Epithelial cell of proximal tubule (primary cell): ENCODE measurements around the gene PFN2. TPM values are rescaled to one million over a fixed set of nuclear protein-coding genes. Genes with fewer than 3 reads are reported as not detected.

Source experiments
- DNase-seq: peaks from one replicate; pipeline ENCODE4 v3.0.0-alpha.2; 2011; ENCODE audit warnings: low read depth
- H3K4me3 ChIP-seq: 2 replicates; pipeline ENCODE4 v1.5.1; 2011; ENCODE audit warnings: low read depth, mild to moderate bottlenecking, low read length
- total RNA-seq: library from RNA; depleted of rRNA; stranded (reverse); fragments of >200 nt; gene quantifications from 2 replicates; pipeline ENCODE4 v1.2.3, GENCODE V29; 2015
- TF ChIP-seq, protein P1 (sequence below): conservative IDR thresholded peaks from 2 replicates; pipeline ENCODE4 v1.5.1; 2012; ENCODE audit warnings: low read depth, mild to moderate bottlenecking, low read length

The PFN2 gene
- total RNA-seq, 1 donor from 2014 or later = 112 TPM

DNA sequence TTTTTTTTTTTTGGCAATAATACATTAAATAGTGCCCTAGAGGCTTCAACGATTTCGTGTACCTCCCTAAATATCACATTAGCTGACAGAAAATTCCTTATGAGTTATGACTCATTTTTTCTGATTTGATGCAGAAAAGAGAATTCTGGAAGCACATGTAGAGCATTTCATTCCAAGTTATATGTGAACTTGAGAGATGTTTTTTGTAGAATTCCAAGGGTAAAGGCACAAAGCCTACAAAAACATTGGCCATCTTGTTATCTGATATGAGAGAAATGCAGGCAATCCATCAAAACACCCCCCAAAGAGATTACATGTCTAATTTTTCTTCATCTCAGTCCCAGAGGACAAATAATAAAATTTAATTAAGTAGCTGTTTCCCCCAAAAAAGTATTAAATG is 6.7 kb upstream of the PFN2 start:
- H3K4me3 ChIP-seq = no peak overlapping the region
- TF ChIP-seq, protein P1, sequence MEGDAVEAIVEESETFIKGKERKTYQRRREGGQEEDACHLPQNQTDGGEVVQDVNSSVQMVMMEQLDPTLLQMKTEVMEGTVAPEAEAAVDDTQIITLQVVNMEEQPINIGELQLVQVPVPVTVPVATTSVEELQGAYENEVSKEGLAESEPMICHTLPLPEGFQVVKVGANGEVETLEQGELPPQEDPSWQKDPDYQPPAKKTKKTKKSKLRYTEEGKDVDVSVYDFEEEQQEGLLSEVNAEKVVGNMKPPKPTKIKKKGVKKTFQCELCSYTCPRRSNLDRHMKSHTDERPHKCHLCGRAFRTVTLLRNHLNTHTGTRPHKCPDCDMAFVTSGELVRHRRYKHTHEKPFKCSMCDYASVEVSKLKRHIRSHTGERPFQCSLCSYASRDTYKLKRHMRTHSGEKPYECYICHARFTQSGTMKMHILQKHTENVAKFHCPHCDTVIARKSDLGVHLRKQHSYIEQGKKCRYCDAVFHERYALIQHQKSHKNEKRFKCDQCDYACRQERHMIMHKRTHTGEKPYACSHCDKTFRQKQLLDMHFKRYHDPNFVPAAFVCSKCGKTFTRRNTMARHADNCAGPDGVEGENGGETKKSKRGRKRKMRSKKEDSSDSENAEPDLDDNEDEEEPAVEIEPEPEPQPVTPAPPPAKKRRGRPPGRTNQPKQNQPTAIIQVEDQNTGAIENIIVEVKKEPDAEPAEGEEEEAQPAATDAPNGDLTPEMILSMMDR = no peak
- DNase-seq = no peak

DNA sequence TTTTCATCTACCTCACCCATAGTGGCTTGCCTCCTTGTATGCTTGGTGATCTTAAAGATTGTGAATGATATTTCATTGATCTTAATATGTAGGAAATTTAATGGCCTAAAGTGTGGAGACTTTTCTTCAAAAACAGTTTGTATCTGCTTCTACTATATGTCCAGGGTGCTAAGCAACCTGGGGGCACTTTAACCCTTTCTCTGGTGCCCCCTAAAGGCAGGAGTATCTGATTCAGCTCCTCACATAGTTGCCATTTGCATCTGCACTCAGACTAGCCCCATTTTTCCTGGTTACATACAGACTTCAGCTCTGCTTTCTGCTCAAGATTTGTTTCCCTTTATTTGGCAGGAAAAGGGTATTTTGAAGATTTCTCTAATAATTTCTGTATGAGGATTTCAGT is 5.2 kb upstream of the PFN2 start:
- no peak overlapping the region for H3K4me3 ChIP-seq
- no peak for DNase-seq
- TF ChIP-seq, protein P1 = peak; percentile 28

DNA sequence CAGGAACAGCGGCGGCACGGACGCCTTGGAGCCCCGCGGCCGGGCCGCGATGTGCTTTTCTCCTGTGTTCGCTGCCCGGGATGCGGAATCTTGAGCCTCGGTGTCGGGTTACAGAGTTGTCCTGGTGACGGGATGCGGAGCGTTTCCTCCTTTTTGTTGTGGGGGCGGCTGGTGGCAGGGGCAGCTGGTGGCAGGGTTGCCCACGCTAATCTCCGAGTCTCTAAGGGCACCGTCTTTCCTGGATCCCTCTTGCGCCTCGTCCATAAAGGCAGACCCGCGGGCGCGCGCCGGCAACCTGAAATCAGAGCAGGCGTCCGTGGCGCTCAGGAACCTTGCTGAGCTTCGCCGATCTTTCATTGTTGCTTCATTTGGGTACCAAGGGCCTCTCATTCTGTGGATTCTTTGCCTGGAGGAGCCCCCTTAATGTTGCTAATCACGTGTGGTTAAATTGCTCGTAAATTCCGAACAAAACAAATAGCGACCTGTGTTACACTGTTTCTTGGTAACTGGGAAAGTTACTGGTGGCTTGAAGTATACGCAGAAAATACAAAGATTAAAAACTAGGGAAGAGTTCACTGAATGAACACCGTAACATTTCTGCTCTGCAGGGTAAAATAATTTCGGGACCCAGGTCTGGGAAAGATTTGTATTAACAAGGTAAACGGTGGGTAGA is 844 bp upstream of the PFN2 start:
- DNase-seq = no peak
- peak overlapping the region; percentile 82 for H3K4me3 ChIP-seq
- TF ChIP-seq, protein P1 = no peak

DNA sequence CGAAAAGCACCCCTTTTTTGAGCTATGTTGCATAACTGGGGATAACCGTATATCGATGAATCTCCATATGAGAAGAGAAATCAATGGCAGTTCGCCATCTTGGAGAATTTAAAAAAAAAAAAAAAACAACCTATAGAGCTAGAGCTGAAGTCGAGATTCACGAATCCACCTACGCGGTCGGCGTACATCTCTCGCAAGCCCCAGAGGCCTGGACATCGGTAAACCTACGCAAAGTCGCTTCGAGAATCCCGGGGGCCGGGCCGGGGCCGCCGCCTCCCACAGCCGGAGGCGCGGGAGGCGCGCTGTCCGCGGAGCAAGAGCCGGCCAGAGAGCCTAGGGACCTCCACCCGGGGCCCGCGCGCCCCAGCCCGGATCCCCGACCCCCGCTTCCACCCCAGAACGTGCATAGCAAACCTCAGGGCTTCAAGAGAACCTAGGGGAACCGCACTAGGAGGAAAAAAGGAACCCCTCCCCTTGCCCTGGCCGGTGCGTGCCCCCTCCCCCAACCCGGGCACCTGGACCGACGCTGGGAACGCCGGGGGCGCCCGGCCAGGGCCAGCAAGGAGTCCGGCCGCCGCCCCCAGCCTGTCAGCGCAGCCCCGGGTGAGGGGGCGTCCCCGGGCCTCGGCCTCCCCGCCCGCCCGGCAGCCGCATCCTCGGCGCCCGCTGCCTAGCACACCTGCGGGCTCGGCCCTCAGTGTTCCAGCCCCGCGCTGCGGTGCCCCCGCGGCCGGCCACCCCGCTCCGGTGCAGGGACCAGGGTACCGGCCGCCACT is 567 bp downstream of the PFN2 start:
- DNase-seq = no peak
- peak overlapping the region; percentile 82 for H3K4me3 ChIP-seq
- TF ChIP-seq, protein P1 = no peak

DNA sequence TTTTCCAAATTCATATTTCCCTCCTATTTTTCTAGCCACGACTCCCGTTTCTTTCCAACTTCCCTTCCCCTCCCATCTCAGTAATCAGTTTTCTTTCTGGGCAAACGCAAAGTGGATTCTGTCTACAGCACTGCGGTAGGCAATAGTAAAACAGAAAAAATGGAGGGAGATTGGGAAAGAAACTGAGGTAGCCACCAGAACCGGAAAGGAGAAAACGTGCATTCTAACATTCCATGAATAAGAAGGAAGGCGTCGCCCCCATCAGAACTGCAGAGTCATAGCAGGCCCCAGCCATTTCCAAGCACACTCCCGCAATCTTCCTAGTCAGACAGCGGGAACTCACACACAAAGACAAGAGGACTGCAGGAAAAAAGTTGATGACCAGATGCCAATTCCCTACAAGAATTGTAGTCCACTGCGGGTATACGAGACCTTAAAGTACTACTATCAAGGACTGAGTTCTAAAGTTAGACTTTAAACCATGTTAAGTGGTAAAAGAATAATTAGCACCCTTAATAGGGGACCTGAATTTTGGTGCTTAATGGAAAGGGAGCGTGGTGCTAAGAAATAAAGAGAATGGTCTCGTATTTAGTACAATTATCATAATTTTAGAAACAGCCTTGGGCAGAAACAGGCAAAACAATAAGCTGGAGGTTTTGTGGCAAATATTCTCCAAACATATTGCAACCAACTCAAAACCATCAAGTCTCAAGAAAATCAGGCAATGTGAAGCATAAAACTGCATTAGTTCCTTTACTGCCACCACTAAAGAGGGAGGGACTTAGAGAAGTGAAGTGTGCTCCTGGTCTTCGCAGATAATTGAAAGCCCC is 1.4 kb downstream of the PFN2 start:
- DNase-seq = peak; percentile 40
- TF ChIP-seq, protein P1 = peak; percentile 31
- peak overlapping the region; percentile 82 for H3K4me3 ChIP-seq

DNA sequence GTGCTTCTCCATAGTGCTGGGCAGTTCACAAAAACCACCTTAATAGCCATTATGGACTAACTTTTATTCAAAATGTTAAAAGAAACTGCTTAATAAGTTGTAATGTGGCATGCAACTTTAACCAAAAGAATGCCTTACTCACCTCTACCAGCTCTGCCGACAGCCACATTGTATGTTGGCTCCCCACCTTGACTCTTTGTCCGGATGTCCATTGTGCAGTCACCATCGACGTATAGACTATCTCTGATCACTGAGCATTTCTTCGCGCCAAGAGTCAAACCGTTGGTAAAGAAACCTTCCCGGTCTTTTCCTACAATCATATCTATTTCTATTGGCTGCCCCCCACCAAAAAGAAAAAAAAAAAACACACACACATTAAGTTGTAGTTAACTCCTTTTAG is 2.5 kb downstream of the PFN2 start:
- DNase-seq = no peak
- TF ChIP-seq, protein P1 = no peak
- H3K4me3 ChIP-seq = peak overlapping the region; percentile 82
